Stimulated activated CD4-positive, alpha-beta T cell treated with anti-CD3 and anti-CD28 coated beads, Interleukin-12 subunit alpha, Interleukin-12 subunit beta, amount 100 ng/mL, for 48 hours (primary cell): ENCODE data around the gene CLIP2.
A peak's percentile ranks its signal among the peaks of the same experiment; 100 is the strongest.
"Not testable (repeated sequence)": the region's sequence is repeated elsewhere in the genome, so short reads cannot be mapped to it uniquely, and the experiment has no call there.

Experiments used
- DNase-seq, 3 donors: peaks; one replicate each; pipeline ENCODE4 v3.0.0-alpha.2; 2020; ENCODE audit warnings: low read depth in 2 of 3, low spot score in 1 of 3

CLIP2 gene

DNA sequence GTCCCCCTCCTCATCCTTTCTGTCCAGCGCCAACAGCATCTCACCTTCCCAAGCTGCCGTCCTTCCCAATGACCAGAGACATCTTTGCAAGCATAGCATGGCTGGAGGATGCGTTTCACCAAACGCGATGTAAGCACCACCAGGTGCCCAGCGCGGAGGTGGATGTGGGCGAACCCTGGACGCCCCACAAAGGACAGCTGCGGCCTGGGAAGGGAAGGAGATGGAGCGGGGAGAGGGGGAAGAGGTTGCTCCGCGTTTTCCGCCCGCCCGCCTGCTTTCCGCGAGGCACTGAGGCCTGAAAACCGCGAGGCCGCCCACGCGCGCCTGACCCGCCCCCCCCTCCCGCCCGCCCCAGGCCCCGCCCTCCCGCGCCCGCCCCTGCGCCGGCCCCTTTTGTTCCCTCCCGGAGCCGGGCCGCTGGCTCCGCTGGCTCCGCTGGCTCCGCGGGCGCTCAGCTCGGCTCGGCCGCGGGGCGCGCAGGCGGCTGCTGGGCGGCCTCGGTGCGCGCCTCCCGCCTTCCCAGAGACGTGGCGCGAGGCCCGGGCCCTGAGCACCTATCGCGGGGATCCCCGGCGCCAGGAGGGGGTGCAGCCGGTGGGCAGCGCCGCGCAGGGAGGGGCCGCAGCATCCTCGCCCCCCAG lies at the start of gene CLIP2:
Gene CLIP2, plus strand, starts transcription at position 390 of the 641 bp plus-strand sequence. CDS start 28,140 bp downstream, outside the sequence.
- DNase-seq: peak; percentile 64 to 76 (median 70)

DNA sequence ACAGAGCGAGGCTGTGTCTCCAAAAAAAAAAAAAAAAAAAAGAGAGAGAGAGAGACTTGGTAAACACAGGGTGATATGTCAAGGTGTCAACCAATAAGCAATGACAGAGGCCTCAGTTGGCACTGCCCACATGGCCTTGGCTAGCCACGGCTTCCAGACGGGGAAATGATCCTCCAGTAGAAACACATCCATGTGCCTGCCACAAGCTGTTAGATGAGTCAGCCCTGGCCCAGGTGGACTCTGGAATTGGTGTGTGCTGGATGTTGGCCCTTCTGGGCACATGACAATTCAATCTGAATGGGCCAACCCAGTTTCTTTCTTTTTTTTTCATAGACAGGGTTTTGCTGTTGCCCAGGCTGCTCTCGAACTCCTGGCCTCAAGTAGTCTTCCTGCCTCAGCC lies 48.7 kb upstream of the CLIP2 start:
- DNase-seq: no peak

DNA sequence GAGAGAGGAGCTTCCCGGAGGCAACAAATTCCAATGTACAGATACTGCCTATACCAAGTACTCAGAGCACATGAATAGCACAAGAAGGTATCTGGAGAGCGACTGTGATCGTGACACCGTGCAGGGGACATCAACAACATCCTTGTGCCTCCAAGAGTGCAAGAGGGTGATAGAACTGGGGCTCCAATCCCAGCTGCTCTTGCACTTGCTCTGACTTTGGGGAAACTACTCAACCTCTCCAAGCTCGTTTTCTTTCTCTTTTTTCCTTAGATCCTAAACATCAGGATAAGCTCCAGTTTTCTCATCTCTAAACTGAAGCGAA lies 47.1 kb upstream of the CLIP2 start:
- no peak for DNase-seq

DNA sequence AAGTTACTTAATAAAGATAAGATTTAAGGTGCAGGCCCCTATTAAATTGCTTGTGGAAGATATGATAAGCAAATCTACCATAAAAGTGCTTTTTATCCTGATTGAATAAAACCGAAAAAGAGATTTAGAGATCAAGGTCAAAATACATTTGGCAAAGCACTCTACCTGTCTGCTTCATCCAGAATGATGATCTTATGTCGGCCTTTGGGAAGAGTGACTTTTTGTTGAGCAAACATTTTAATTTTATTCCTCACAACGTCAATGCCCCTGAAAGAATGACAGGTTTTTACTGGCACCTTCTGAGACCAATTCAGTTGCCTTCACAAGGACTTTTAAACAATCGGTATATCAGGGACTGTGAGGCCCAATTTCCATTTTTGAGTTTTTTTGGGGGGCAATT lies 42.7 kb upstream of the CLIP2 start:
- no peak for DNase-seq

DNA sequence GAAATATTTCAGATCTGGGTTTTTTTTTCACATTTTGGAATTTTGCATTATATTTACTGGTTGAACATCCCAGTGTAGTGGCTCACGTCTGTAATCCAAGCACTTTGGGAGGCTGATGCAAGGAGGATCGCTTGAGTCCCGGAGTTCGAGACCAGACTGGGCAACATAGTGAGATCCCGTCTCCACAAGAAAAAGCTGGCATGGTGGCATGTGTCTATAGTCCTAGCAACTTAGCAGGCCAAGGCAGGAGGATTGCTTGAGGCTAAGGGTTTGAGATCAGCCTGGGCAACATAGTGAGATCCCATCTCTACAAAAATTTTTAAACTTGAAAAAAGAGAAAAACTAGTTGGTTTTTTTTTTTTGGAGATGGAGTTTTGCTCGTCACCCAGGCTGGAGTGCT lies 41.1 kb upstream of the CLIP2 start:
- no peak for DNase-seq

DNA sequence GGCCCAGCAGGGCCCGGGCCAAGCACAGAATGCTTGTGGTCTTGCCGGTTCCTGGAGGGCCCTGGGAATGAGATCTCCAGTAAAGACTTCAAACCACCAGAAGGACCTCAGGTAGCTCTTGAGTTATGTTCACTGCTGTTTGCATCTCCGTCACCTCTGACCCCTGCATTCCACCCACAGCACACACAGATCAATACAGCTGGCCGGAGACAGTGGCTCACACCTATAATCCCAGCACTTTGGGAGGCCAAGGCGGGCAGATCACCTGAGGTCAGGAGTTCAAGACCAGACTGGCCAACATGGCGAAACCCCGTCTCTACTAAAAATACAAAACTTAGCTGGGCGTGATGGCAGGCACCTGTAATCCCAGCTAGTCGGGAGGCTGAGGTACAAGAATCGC lies 40.1 kb upstream of the CLIP2 start:
- not testable (repeated sequence) for DNase-seq

DNA sequence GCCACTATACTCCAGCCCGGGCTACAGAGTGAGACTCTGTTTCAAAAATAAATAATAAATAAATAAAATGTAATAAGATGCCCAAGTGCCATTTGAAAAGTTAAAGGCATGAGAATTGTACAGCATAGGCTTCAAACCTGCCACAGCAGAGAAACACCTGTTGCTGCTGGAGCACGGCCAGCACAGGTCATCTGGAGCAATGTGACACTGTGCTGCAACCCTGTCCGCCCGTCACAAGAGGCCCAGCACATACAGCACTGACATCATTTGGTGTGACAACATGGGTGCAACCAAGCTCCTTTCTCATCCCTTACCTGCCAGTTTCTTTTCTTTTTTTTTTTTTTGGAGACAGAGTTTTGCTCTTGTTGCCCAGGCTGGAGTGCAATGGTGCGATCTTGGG lies 36.3 kb upstream of the CLIP2 start:
- DNase-seq: no peak

DNA sequence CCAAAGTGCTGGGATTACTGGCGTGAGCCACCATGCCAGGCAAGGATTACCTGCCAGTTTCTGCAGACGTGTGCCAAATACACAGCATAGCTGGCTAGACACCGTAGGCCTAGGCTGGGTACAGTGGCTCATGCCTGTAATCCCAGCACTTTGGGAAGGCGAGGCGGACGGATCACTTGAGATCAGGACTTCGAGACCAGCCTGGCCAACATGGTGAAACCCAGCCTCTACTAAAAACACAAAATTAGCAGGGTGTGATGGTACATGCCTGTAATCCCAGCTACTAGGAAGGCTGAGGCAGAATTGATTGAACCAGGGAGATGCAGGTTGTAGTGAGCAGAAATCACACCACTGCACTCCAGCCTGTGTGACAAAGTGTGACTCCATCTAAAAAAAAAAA lies 35.9 kb upstream of the CLIP2 start:
- no peak for DNase-seq

DNA sequence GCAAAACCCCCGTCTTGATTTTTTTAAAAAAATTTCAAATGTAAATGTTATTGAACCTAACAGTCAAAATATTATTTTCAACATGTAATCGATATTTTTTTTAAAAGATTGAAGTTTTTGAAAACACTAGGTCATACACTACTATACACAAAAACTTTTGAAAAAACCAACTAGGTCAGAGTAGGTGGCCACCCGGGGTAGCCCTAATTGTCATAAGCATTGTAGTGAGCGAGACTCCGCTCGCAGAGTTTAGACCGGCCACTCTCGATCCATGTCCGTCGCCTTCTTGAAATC lies 35.4 kb upstream of the CLIP2 start:
- DNase-seq: no peak

DNA sequence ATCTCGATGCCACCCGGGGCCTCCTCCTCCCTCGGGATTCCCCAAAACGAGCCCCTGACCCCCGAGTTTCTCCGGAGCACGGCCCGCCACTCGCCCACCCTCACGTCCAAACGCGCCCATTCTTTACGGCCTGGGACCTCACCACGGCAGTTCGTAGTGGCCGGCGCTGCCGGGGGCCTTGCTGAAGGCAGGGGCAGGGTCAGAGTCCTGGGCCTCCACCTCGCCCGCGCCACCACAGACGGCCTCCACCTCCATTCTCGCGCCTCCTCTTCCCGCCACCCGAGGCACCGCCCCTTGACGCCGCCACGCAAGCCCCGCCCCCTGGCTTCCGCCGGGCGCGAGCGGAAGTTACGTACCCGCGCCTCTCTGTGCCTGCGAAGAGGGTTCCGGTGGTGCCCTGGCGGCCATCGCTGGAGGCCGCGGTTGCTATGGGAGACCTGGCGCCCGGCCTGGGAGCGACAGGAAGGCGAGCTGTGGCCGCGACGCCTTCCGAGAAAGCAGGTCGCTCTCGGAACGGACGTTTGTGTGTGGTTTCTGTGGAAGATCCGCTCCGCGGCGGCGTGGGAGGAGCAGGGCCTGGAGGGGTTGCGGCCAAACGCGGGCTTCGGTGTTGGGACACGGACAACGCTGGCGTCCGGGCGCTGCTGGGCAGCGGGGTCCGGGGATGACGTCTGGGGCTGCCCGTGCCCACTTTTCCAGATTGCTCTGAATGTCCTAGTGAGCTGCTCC lies 34.9 kb upstream of the CLIP2 start, which contains the start of gene RFC2:
Gene RFC2, minus strand, starts transcription at position 271 of the 729 bp plus-strand sequence. Its CDS starts 16 bp downstream, at position 255.
- DNase-seq: peak; percentile 95 to 99 (median 96)

DNA sequence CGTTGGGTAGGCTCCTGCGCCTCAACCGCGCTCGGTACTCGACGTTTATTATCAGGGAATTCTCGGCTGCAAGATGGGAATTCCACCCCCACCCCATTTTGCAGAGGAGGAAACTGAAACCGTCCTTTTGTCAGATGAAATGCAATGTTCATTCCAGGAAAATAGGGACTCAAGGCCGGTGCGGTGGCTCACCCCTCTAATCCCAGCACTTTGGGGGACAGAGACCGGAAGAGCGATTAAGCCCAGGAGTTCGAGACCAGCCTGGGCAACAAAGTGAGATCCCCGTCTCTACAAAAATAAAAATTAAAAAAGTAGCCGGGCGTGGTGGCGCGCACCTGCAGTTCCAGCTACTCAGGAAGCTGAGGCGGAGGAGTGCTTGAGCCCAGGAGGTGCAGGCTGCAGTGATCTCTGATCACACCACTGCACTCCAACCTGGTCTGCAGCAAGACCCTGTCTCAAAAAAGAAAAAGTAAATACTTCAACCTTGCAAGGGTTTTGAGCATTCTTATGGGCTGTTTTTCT lies 34.3 kb upstream of the CLIP2 start:
- no peak for DNase-seq

DNA sequence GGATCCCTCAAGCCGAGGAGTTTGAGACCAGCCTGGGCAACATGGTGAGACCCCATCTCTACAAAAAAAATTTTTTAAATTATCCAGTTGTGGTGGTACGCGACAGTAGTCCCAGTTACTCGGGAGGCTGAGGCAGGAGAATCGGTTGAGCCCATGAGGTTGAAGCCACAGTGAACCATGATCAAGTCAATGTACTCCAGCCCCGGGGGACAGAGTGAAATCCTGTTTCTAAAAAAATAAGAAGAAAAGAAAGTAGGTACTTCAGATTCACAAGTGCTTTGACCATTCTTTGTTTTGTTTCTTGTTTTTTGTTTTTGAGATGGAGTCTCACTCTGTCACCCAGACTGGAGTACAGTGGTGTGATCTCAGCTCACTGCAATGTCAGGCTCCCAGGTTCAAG lies 33.7 kb upstream of the CLIP2 start:
- not testable (repeated sequence) for DNase-seq

DNA sequence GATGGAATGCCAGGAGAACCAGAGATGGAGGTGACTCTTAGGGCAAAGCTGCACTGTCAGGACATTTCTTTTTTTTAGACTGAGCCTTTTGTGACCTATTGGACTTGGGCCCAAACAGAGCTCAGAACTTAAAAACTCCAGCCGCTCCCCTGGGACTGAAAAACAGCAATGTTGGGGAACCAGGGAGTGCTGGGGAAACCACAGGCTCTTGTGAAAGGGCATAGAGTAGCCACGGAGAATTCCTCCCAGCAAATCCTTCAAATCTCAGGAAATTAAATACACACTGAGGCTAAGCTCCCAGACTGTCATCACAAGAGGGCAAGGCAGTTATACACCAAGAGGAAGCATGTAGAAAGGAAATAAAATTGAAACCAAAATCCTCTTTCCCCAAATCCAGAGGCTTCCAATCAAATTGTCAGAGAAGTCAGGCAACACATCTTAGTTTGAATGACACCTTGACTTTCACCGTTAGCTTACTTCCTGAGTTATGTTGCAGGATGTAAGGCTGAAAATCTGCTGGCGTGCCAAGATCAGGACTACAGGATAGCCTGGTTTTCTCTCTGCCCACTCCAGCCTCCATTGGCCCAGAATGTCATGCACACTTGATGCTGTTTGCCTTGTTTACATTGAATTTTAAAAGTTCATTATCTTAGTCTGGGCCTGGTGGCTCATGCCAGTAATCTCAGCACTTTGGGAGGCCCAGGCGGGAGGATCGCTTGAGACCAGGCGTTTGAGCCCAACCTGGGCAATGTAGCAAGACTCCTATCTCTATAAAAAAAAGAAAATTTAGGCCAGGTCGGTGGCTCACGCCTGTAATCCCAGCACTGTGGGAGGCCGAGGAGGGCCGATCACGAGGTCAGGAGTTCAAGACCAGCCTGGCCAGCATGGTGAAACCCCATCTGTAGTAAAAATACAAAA lies 32.5 kb upstream of the CLIP2 start:
- DNase-seq: no peak

DNA sequence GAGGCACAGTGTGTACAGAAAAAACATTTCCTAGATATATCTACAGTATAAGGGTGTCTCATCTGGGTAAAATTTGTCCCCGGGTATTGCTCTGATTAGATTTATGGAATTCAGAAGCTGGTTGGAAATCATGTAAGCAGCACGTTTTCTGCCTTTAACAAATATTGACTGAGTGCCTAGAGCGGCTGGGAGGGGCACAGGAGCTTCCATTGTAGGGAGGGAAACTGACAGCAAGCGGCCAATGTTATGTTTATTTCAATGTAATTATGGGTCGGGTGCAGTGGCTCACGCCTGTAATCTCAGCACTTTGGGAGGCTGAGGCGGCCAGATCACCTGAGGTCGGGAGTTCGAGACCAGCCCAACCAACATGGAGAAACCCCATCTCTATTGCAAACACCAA lies 30.6 kb upstream of the CLIP2 start:
- DNase-seq: no peak

DNA sequence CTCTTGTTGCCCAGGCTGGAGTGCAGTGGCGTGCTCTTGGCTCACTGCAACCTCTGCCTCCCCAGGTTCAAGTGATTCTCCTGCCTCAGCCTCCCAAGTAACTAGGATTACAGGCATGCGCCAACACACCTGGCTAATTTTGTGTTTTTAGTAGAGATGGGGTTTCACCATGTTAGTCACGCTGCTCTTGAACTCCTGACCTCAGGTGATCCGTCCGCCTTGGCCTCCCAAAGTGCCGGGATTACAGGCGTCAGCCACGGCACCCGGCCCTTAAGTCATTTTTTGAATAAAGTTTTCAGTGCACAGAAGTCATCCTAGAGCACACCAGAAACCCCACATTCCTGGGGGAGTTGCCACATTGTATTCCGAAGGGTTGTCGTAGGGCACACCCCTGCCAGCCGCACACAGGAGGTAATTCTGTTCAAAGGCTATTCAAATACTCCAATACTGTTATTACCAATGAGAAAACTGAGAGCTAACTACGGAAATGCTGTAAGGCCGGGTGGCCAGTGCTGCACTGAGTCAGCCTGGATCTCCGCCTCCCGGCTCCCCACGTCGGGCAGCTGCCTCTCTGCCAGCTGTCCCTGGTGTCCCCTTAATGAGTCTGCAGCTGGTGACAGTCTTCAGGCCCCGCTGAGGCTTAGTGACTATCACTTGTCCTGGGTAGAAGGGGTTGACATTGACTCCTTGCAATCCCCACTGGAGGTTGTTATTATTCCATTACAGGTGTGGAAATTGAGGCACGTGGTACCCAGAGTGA lies 26.4 kb upstream of the CLIP2 start:
- DNase-seq: no peak

DNA sequence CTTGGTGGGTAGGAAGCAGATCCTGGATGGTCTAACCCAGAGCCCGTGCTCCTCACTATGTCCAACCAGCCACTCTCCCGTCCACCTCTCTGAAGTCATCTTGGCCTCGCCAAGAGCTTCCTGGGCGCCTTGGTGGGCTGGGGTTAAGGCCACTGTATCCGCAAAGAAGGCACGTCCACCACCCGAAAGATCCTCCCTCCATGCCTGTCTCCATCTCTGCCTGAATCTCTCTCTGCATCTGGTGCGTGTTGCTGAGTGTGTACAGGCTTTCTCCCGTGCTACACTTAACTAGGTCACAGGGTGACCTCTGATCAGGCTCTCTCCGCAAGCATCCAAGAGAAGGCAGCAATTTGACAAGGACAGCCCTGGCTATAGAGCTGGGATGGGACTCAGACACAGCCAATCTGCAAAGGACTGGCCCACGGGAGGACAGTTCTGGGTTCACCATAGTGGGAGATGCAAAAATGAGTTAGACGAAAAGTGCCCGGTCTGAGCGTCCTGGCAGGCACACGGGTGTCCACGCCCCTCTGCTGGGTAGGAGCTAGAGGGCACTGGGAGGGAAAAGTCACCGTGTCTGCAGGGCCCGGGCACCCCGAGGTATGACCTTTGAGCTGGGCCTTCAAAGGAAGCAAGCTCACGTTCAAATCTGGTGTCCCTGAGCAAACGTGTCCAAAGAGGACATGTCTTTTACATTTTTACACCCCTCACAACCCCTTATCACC lies 25.6 kb upstream of the CLIP2 start:
- DNase-seq: no peak

DNA sequence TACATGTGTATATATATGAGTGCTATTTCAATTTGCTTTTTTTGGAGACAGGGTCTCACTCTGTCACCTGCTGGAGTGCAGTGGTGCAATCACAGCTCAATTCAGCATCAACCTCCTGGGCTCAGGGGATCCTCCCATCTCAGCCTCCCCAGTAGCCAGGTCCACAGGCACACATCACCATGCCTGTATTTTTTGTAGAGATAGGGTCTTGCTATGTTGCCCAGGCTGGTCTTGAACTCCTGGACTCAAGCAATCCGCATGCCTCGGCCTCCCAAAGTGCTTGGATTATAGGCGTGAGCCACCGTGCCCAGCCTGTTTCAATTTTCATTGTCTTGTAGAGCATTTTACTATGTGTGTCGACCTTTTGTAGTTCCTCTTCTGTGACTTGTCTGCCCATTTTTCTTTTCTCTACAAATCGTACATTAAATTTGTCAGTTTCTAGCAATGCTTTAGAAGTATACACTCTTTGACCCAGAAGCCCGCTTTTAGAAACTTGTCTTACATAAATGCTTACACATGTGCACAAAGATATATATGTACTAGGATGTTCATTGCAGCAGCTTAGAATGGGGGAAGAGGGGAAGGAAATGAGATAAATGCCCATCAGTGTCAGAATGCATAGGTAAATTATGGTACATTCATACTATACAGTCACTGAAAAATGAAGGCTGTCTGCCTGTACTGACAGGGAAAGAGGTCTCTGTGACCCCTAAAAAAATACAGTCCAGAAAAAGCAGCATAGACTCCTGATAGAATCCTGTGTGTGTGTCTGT lies 22.8 kb upstream of the CLIP2 start:
- no peak for DNase-seq

DNA sequence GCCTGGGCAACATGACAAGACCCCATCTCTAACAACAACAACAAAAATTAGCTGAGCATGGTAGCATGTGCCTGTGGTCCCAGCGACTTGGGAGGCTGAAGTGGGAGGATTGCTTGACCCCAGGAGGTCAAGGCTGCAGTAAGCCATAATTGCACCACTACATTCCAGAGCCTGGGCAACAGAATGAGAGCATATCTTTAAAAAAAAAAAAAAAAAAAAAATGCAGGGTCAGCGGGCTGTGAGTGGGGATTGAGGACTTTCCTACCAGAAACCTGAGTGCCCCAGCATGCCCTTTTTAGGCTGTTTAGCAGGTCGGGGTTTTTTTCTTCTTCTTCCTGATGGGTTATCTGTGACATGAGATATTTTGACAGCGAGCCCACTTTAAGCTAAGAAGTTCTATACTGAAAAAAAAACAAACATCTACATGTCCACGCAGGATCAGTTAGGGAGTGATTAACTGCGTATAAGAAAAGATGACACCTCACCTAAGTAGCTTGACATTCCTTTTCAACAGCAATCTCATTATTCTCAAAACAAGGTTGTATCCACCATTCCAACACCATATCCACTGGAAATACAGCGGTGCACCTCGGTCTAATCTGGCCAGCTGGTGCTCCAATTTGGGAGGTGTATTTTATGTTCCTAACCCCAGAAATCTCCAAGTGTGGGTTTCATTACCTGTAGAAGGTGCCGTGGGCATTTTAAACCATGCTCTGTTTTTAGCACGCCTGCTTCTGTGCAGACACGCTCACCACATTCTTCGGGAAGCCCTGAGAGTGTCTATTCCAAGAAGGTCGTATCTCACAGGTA lies 21.2 kb upstream of the CLIP2 start:
- DNase-seq: no peak

DNA sequence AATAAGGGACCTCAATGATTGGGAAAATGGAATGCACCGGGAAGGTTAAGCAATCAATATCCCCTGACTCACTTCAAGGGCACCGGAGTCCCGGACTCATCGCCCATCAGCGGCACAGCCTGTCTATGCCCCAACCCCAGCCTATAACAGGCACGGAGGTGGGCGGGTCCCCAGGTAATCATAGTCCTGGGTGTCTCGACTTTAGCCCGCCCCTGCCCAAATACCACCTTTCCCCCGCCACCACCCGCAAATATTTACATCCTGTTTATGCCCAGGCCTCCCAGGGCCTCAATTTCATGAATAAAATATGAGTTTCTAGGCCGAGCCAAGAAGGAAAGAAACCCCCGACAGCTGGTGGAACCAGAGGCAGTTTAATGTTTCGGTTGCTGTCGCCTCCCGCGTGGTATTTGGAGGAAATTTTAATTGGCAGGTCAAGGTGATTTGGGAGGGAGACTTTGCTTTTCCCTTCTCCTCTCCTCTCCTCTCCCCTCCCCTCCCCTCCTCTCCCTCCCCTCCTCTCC lies 19.4 kb upstream of the CLIP2 start:
- peak in 2 of 3 donors; percentile 30 to 49 for DNase-seq
